Activated CD4-positive, CD25-positive, alpha-beta regulatory T cell (primary cell): ENCODE data around the gene OR4C16.

Source experiments
- DNase-seq, 4 experiments: peaks; one replicate each; lab custom pipeline; 2025; lab: John Stamatoyannopoulos, UW

The OR4C16 gene, protein sequence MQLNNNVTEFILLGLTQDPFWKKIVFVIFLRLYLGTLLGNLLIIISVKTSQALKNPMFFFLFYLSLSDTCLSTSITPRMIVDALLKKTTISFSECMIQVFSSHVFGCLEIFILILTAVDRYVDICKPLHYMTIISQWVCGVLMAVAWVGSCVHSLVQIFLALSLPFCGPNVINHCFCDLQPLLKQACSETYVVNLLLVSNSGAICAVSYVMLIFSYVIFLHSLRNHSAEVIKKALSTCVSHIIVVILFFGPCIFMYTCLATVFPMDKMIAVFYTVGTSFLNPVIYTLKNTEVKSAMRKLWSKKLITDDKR

DNA sequence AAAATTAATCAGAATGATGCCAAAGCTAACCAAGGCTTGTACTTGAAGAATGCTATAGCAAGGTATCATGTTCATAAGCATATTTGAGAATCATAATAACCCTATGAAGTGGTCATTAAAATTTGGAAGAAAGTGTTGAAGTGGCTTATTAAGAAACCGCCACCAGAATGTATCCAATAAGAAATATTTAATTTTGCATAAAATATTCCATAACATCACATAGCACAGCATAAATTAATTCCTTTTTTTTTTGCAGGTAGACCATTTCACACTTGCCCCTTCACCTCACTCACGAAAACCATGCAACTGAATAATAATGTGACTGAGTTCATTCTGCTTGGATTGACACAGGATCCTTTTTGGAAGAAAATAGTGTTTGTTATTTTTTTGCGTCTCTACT is at the start of gene OR4C16:
TSS of gene OR4C16 (plus strand) at position 301 of the 400 bp plus-strand sequence. CDS start at position 301, 0 bp downstream.
- DNase-seq: no peak

- no peak for DNase-seq
Observed at GRCh38 chr11:55554169-55554568, 17.8 kb upstream of the OR4C16 start, which contains the start of gene OR4C15. TSS of gene OR4C15 (plus strand) at chr11:55554469. CDS start at chr11:55554469, 0 bp downstream.

DNA sequence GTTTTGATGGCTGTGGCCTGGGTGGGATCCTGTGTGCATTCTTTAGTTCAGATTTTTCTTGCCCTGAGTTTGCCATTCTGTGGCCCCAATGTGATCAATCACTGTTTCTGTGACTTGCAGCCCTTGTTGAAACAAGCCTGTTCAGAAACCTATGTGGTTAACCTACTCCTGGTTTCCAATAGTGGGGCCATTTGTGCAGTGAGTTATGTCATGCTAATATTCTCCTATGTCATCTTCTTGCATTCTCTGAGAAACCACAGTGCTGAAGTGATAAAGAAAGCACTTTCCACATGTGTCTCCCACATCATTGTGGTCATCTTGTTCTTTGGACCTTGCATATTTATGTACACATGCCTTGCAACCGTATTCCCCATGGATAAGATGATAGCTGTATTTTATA is 620 bp downstream of the OR4C16 start:
- no peak for DNase-seq

GRCh38 chr11:55607545-55607944 is 35.6 kb downstream of the OR4C16 start, which contains the start of gene OR4C11:
TSS of gene OR4C11 (minus strand) at chr11:55607645. CDS start at chr11:55604373, 3,272 bp downstream.
- no peak for DNase-seq
